Right atrium auricular region (tissue), 2 donors: ENCODE results near the gene NR2F1. TPM values are rescaled to one million over a fixed set of nuclear protein-coding genes. Genes with fewer than 3 reads are reported as not detected.

Source experiments
- DNase-seq: peaks from one replicate; pipeline ENCODE4 v3.0.0-alpha.2; 2019; ENCODE audit warnings: low spot score
- H3K27ac ChIP-seq, 2 donors: fragments of 200-600 bp; sonication (generic); 1 replicate in 1 of 2; 2 replicates in 1 of 2; pipeline ENCODE4 v1.5.1; 2016 to 2019
- H3K27me3 ChIP-seq, 2 donors: fragments of 200-600 bp; sonication (generic); one replicate each; pipeline versions ENCODE4 v1.5.1 to v1.6.0; 2017 to 2019
- H3K36me3 ChIP-seq: fragments of 200-600 bp; sonication (generic); one replicate; pipeline ENCODE4 v1.5.1; 2016
- H3K4me1 ChIP-seq, 2 donors: fragments of 200-600 bp; sonication (generic); one replicate each; pipeline versions ENCODE4 v1.5.1 to v1.6.0; 2017 to 2019
- H3K4me3 ChIP-seq, 2 donors: fragments of 200-600 bp; sonication (generic); 1 replicate in 1 of 2; 2 replicates in 1 of 2; pipeline ENCODE4 v1.5.1; 2017 to 2019; ENCODE audit warnings: mild to moderate bottlenecking in 1 of 2, moderate library complexity in 1 of 2
- H3K9me3 ChIP-seq, 2 donors: fragments of 200-600 bp; sonication (generic); one replicate each; pipeline ENCODE4 v1.5.1; 2019
- CTCF ChIP-seq, 2 donors: fragments of 200-600 bp; sonication (generic); IDR thresholded peaks; one replicate each; pipeline ENCODE4 v1.5.1; 2019; ENCODE audit warnings: antibody characterized with exemption in 2 of 2
- total RNA-seq, 2 donors: library from RNA; depleted of rRNA; stranded (reverse); fragments of >200 nt; gene quantifications; one replicate each; pipeline ENCODE4 v1.1.0, GENCODE V29; 2016

Gene NR2F1
- total RNA-seq, 2 donors from 2014 or later: 35.3 to 37.6 TPM

- H3K27ac ChIP-seq: peak overlapping the region; percentile 53 to 80
Observed at GRCh38 chr5:93584596-93585040, 1.6 kb downstream of the NR2F1 start.

GRCh38 chr5:93585041-93585766, 2.2 kb downstream of the NR2F1 start:
- H3K9me3 ChIP-seq: no peaks in the 10 kb centered on the region
- H3K4me1 ChIP-seq: peaks cover 0 to 18% of the 10 kb centered on the region in 2 donors
- no peak for TF ChIP-seq CTCF (IDR thresholded peaks at IDR 0.05)
- DNase-seq: no peak
- peak overlapping the region; percentile 66 to 72 for H3K4me3 ChIP-seq
- H3K27ac ChIP-seq: peak overlapping the region; percentile 68 to 80
- no peaks in the 10 kb centered on the region for H3K27me3 ChIP-seq
- peaks cover 7% of the 10 kb centered on the region for H3K36me3 ChIP-seq

More at GRCh38 chr5:93584596-93585040, 1.6 kb downstream of the NR2F1 start:
- peaks cover 0 to 17% of the 10 kb centered on the region in 2 donors for H3K4me1 ChIP-seq
- H3K9me3 ChIP-seq: no peaks in the 10 kb centered on the region
- TF ChIP-seq CTCF (IDR thresholded peaks at IDR 0.05): no peak
- H3K36me3 ChIP-seq: peaks cover 7% of the 10 kb centered on the region
- H3K27me3 ChIP-seq: no peaks in the 10 kb centered on the region
- H3K4me3 ChIP-seq: peak overlapping the region; percentile 66 to 72
- no peak for DNase-seq

GRCh38 chr5:93585767-93586385, 2.9 kb downstream of the NR2F1 start:
- Histone ChIP-seq H3K9me3 (no peaks in the 10 kb centered on the region), H3K27me3 (no peaks in the 10 kb centered on the region), H3K36me3 (peaks cover 7% of the 10 kb centered on the region), H3K4me3 (peak overlapping the region; percentile 66 to 72), H3K27ac (peak overlapping the region; percentile 68 to 80), H3K4me1 (peaks cover 0 to 21% of the 10 kb centered on the region in 2 donors)
- TF ChIP-seq CTCF (IDR thresholded peaks at IDR 0.05): no peak
- DNase-seq: no peak

- H3K9me3 ChIP-seq: no peaks in the 10 kb centered on the region
- H3K36me3 ChIP-seq: peaks cover 7% of the 10 kb centered on the region
- peak overlapping the region; percentile 66 to 74 for H3K27ac ChIP-seq
- no peaks in the 10 kb centered on the region for H3K27me3 ChIP-seq
- DNase-seq: no peak
- TF ChIP-seq CTCF (IDR thresholded peaks at IDR 0.05): no peak
- peak overlapping the region; percentile 66 to 72 for H3K4me3 ChIP-seq
- H3K4me1 ChIP-seq: peaks cover 0 to 32% of the 10 kb centered on the region in 2 donors
Observed at GRCh38 chr5:93586736-93587596, 3.9 kb downstream of the NR2F1 start.

GRCh38 chr5:93587597-93588351, 4.8 kb downstream of the NR2F1 start:
- H3K4me1 ChIP-seq: peaks cover 0 to 40% of the 10 kb centered on the region in 2 donors
- H3K27ac ChIP-seq: peak overlapping the region; percentile 66 to 74
- no peaks in the 10 kb centered on the region for H3K27me3 ChIP-seq
- peak overlapping the region; percentile 35 to 72 for H3K4me3 ChIP-seq
- DNase-seq: no peak
- TF ChIP-seq CTCF (IDR thresholded peaks at IDR 0.05): no peak
- no peaks in the 10 kb centered on the region for H3K9me3 ChIP-seq
- peaks cover 7% of the 10 kb centered on the region for H3K36me3 ChIP-seq
